SK-N-SH (cell line): ENCODE results near the gene MRPS22. TPM values are rescaled to one million over a fixed set of nuclear protein-coding genes. Genes with fewer than 3 reads are reported as not detected.

Source experiments
- CTCF ChIA-PET: fragments of 300-600, 350-600 bp; formaldehyde crosslinking; extraction: SDS; loops from one replicate; lab custom pipeline; 2021; lab: Yijun Ruan, JAX
- POLR2A ChIA-PET: fragments of 350-600 bp; sonication (Branson Sonifier 250); formaldehyde crosslinking; extraction: SDS; loops from one replicate; lab custom pipeline; 2020; ENCODE audit warnings: antibody characterized with exemption, inconsistent platforms; lab: Yijun Ruan, JAX
- DNase-seq: peaks from one replicate; pipeline ENCODE4 v3.0.0; 2012
- H2AFZ ChIP-seq: fragments of 200-600 bp; sonication (generic); 2 replicates; pipeline ENCODE4 v1.8.1; 2016; ENCODE audit warnings: antibody characterized with exemption, mild to moderate bottlenecking, low read depth
- H3F3A ChIP-seq: fragments of 200-600 bp; sonication (generic); replicated peaks from 2 replicates; pipeline ENCODE3; 2016; ENCODE audit warnings: antibody characterized with exemption, mild to moderate bottlenecking; ENCODE audit not compliant: insufficient read depth
- H3K27ac ChIP-seq, 2 experiments: fragments of 200-500 bp in 1 of 2; fragments of 200-600 bp in 1 of 2; sonication (Bioruptor generic) in 1 of 2; sonication (generic), shearing (Covaris generic) in 1 of 2; 2 replicates each; pipeline versions ENCODE4 v1.5.1 to v1.6.1; 2014 to 2016; ENCODE audit warnings: low read depth in 2 of 2, inconsistent platforms in 1 of 2, low read length in 1 of 2, mild to moderate bottlenecking in 1 of 2, mixed read lengths in 1 of 2
- H3K27me3 ChIP-seq: fragments of 200-600 bp; sonication (generic), shearing (Covaris generic); 2 replicates; pipeline ENCODE4 v1.6.1; 2016; ENCODE audit warnings: mixed run types; ENCODE audit not compliant: insufficient read depth
- H3K36me3 ChIP-seq, 2 experiments: fragments of 200-500 bp in 1 of 2; fragments of 200-600 bp in 1 of 2; sonication (Bioruptor generic) in 1 of 2; sonication (generic) in 1 of 2; replicated peaks in 1 of 2; 2 replicates each; pipeline versions ENCODE3 to v1.5.1; 2014 to 2016; ENCODE audit warnings: low read length in 1 of 2, mild to moderate bottlenecking in 1 of 2; ENCODE audit not compliant: insufficient read depth in 2 of 2, control insufficient read depth in 1 of 2
- H3K4me1 ChIP-seq, 2 experiments: fragments of 200-500 bp in 1 of 2; fragments of 200-600 bp in 1 of 2; sonication (Bioruptor generic) in 1 of 2; sonication (generic), shearing (Covaris generic) in 1 of 2; 2 replicates each; pipeline versions ENCODE4 v1.5.1 to v1.6.1; 2014 to 2016; ENCODE audit warnings: low read depth in 1 of 2, low read length in 1 of 2, mixed run types in 1 of 2; ENCODE audit not compliant: insufficient read depth in 2 of 2, control insufficient read depth in 1 of 2
- H3K4me2 ChIP-seq: fragments of 200-600 bp; sonication (generic), shearing (Covaris generic); 2 replicates; pipeline ENCODE4 v1.6.1; 2017; ENCODE audit warnings: mixed run types
- H3K4me3 ChIP-seq, 2 experiments: fragments of 200-500 bp in 1 of 2; fragments of 200-600 bp in 1 of 2; sonication (Bioruptor generic) in 1 of 2; sonication (generic), shearing (Covaris generic) in 1 of 2; 2 replicates each; pipeline versions ENCODE4 v1.5.1 to v1.8.1; 2014 to 2016; ENCODE audit warnings: low read depth in 2 of 2, inconsistent platforms in 1 of 2, low read length in 1 of 2, mild to moderate bottlenecking in 1 of 2, mixed read lengths in 1 of 2, moderate library complexity in 1 of 2
- H3K79me2 ChIP-seq: fragments of 200-600 bp; sonication (generic); 2 replicates; pipeline ENCODE4 v1.8.1; 2017; ENCODE audit warnings: mild to moderate bottlenecking; ENCODE audit not compliant: insufficient read depth
- H3K9ac ChIP-seq: fragments of 200-600 bp; sonication (generic); 2 replicates; pipeline ENCODE4 v1.6.1; 2017; ENCODE audit warnings: mixed run types
- H3K9me2 ChIP-seq: fragments of 200-600 bp; sonication (generic); 2 replicates; pipeline ENCODE4 v1.6.1; 2017; ENCODE audit warnings: mixed run types
- H3K9me3 ChIP-seq: fragments of 200-600 bp; sonication (generic); 2 replicates; pipeline ENCODE4 v1.6.1; 2017; ENCODE audit warnings: mixed run types, mild to moderate bottlenecking, moderate library complexity
- H4K20me1 ChIP-seq: fragments of 200-600 bp; sonication (generic); 2 replicates; pipeline ENCODE4 v1.6.1; 2017; ENCODE audit warnings: mild to moderate bottlenecking, mixed run types; ENCODE audit not compliant: insufficient read depth
- EP300 ChIP-seq, 2 experiments: IDR thresholded peaks; 2 replicates each; pipeline versions ENCODE4 v1.4.0 to v1.6.1; 2012; ENCODE audit warnings: borderline replicate concordance in 1 of 2, low read depth in 1 of 2, low read length in 1 of 2
- EZH2phosphoT487 ChIP-seq: fragments of 200-600 bp; sonication (generic); IDR thresholded peaks from 2 replicates; pipeline ENCODE4 v1.6.1; 2017; ENCODE audit warnings: low read depth, mixed run types, mild to moderate bottlenecking, antibody characterized with exemption, moderate library complexity, borderline replicate concordance
- REST ChIP-seq: IDR thresholded peaks from 2 replicates; pipeline ENCODE4 v1.6.1; 2012; ENCODE audit warnings: mild to moderate bottlenecking, low read depth, low read length, moderate library complexity
- TEAD4 ChIP-seq: IDR thresholded peaks from 2 replicates; pipeline ENCODE4 v1.4.0; 2012; ENCODE audit warnings: mild to moderate bottlenecking, borderline replicate concordance; ENCODE audit not compliant: insufficient read depth
- USF2 ChIP-seq: fragments of 150-350 bp; IDR thresholded peaks from 2 replicates; pipeline ENCODE4 v1.6.1; 2017; ENCODE audit warnings: antibody characterized with exemption, low read length, low read depth, borderline replicate concordance
- WGBS: methylation state at CpG from one replicate; pipeline ENCODE4 v1.1.6; 2017; ENCODE audit warnings: low lambda C conversion rate; 5-methylcytosine and 5-hydroxymethylcytosine counted together
- polyA plus RNA-seq, 3 experiments: library from polyadenylated mRNA; depleted of rRNA; stranded (reverse); fragments of >200 nt; gene quantifications; 2 replicates each; pipeline ENCODE4 v1.2.3, GENCODE V29; 2012
- TF ChIP-seq, protein P1 (sequence below): fragments of 200-600 bp; sonication (generic); IDR thresholded peaks from 2 replicates; pipeline ENCODE4 v1.6.1; 2017; ENCODE audit warnings: antibody characterized with exemption, mild to moderate bottlenecking, moderate library complexity

Gene MRPS22
- polyA plus RNA-seq, 1 of the 3 experiments (the other 2 are of a cell fraction), result 50.6 TPM

- POLR2A ChIA-PET, result no interaction called here
- Histone ChIP-seq H3K4me1 (peaks cover 0 to 5% of the 10 kb centered on the region in 2 experiments; a peak in 1 of 4 replicates), H3K36me3 (no peaks in the 10 kb centered on the region), H2AFZ (no peak overlapping the region), H3K4me3 (no peak overlapping the region), H4K20me1 (no peaks in the 10 kb centered on the region), H3K9ac (no peak overlapping the region), H3K27ac (no peak overlapping the region), H3K9me2 (no peaks in the 10 kb centered on the region), H3K4me2 (no peak overlapping the region), H3F3A (no peaks in the 10 kb centered on the region), H3K9me3 (no peaks in the 10 kb centered on the region), H3K79me2 (no peaks in the 10 kb centered on the region), H3K27me3 (peaks cover 11% of the 10 kb centered on the region; the same call in 1 of the 2 replicates)
- CTCF ChIA-PET, result interaction anchor here (1.6 to 3.8 kb wide), 2 partner anchors 215 to 391 kb away, joined by 6 to 40 read pairs; no protein-coding TSS in a partner anchor
- TF ChIP-seq EZH2phosphoT487 (no peak), EP300 (IDR thresholded peaks at IDR 0.05; ENCODE audit: borderline replicate concordance in 1 of 2, low read depth in 1 of 2, low read length in 1 of 2) (no peak), REST (no peak), USF2 (no peak)
- TF ChIP-seq, protein P1, sequence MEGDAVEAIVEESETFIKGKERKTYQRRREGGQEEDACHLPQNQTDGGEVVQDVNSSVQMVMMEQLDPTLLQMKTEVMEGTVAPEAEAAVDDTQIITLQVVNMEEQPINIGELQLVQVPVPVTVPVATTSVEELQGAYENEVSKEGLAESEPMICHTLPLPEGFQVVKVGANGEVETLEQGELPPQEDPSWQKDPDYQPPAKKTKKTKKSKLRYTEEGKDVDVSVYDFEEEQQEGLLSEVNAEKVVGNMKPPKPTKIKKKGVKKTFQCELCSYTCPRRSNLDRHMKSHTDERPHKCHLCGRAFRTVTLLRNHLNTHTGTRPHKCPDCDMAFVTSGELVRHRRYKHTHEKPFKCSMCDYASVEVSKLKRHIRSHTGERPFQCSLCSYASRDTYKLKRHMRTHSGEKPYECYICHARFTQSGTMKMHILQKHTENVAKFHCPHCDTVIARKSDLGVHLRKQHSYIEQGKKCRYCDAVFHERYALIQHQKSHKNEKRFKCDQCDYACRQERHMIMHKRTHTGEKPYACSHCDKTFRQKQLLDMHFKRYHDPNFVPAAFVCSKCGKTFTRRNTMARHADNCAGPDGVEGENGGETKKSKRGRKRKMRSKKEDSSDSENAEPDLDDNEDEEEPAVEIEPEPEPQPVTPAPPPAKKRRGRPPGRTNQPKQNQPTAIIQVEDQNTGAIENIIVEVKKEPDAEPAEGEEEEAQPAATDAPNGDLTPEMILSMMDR, result no peak
- 82% methylated on average over 4 of the region's 4 CpGs for WGBS
- no peak for DNase-seq
Measured at GRCh38 chr3:139326707-139327106, 17.1 kb upstream of the MRPS22 start.

- 83% methylated on average over 5 of the region's 5 CpGs for WGBS
- H3F3A ChIP-seq, result no peaks in the 10 kb centered on the region
- no peaks in the 10 kb centered on the region for H3K9me3 ChIP-seq
- POLR2A ChIA-PET, result no interaction called here
- H3K9me2 ChIP-seq, result no peaks in the 10 kb centered on the region
- no peak overlapping the region for H3K4me2 ChIP-seq
- no peaks in the 10 kb centered on the region for H3K36me3 ChIP-seq
- no peak for DNase-seq
- H3K27ac ChIP-seq, result no peak overlapping the region
- H4K20me1 ChIP-seq, result no peaks in the 10 kb centered on the region
- H3K4me3 ChIP-seq, result no peak overlapping the region
- no peaks in the 10 kb centered on the region for H3K79me2 ChIP-seq
- no peak overlapping the region for H2AFZ ChIP-seq
- peaks cover 11% of the 10 kb centered on the region; the same call in 1 of the 2 replicates for H3K27me3 ChIP-seq
- CTCF ChIA-PET, result interaction anchor here (1.6 to 6.0 kb wide), 3 partner anchors 215 to 391 kb away, joined by 6 to 166 read pairs (median 40); no protein-coding TSS in a partner anchor
- peaks cover 0 to 5% of the 10 kb centered on the region in 2 experiments; a peak in 1 of 4 replicates for H3K4me1 ChIP-seq
- no peak for TF ChIP-seq USF2
- TF ChIP-seq TEAD4, result no peak
- H3K9ac ChIP-seq, result no peak overlapping the region
Measured at GRCh38 chr3:139327231-139327630, 16.6 kb upstream of the MRPS22 start.
